HepG2 (cell line): ENCODE results near the gene PRAC1. TPM values are rescaled to one million over a fixed set of nuclear protein-coding genes. Genes with fewer than 3 reads are reported as not detected.

Experiments used
- ARHGAP35 ChIP-seq: sonication (generic); formaldehyde crosslinking; IDR thresholded peaks from 2 replicates; pipeline ENCODE4 v1.9.0; 2022; ENCODE audit warnings: mild to moderate bottlenecking, inconsistent platforms, moderate library complexity, missing genetic modification reagents, borderline replicate concordance
- CC2D1A ChIP-seq: sonication (generic); formaldehyde crosslinking; IDR thresholded peaks from 2 replicates; pipeline ENCODE4 v1.8.1; 2023; ENCODE audit warnings: mild to moderate bottlenecking, missing genetic modification reagents
- KDM3A ChIP-seq: IDR thresholded peaks from 2 replicates; pipeline ENCODE4 v1.6.1; 2018; ENCODE audit warnings: low read depth, missing compliant biosample characterization
- MXD4 ChIP-seq: IDR thresholded peaks from 2 replicates; pipeline ENCODE4 v1.6.1; 2016; ENCODE audit warnings: mild to moderate bottlenecking, missing biosample characterization, missing genetic modification reagents
- NFATC3 ChIP-seq: sonication (generic); formaldehyde crosslinking; IDR thresholded peaks from 2 replicates; pipeline ENCODE4 v1.5.1; 2020; ENCODE audit warnings: mild to moderate bottlenecking, missing genetic modification reagents
- SYNCRIP ChIP-seq: fragments of 200-400 bp; formaldehyde crosslinking; IDR thresholded peaks from 2 replicates; pipeline ENCODE4 v1.6.1; 2018; ENCODE audit warnings: mild to moderate bottlenecking, low read depth, low read length; ENCODE audit not compliant: insufficient read depth
- TBX2 ChIP-seq: sonication (generic); formaldehyde crosslinking; IDR thresholded peaks from 2 replicates; pipeline ENCODE4 v1.5.0; 2020; ENCODE audit warnings: missing genetic modification reagents, mild to moderate bottlenecking, borderline replicate concordance
- ZNF143 ChIP-seq: sonication (generic); formaldehyde crosslinking; IDR thresholded peaks from 2 replicates; pipeline ENCODE4 v1.4.0; 2020; ENCODE audit warnings: missing genetic modification reagents
- ZNF577 ChIP-seq: sonication (generic); formaldehyde crosslinking; IDR thresholded peaks from 2 replicates; pipeline ENCODE4 v1.4.0; 2020; ENCODE audit warnings: mild to moderate bottlenecking, low read depth, missing genetic modification reagents, borderline replicate concordance
- ZNF747 ChIP-seq: sonication (generic); formaldehyde crosslinking; IDR thresholded peaks from 2 replicates; pipeline ENCODE4 v1.8.1; 2023; ENCODE audit warnings: missing genetic modification reagents, mild to moderate bottlenecking, borderline replicate concordance
- ZNF761 ChIP-seq: sonication (generic); formaldehyde crosslinking; conservative IDR thresholded peaks from 2 replicates; pipeline ENCODE4 v1.4.0; 2020; ENCODE audit warnings: mild to moderate bottlenecking, missing genetic modification reagents
- polyA plus RNA-seq, 8 experiments: library from polyadenylated mRNA; depleted of rRNA in 3 of 8; stranded (reverse) in 7 of 8; unstranded in 1 of 8; fragments of >200 nt; fragmentation: Illumina TruSeq in 4 of 8; extraction: Trizol in 4 of 8; gene quantifications; 2 replicates each; pipeline versions ENCODE4 v1.2.1 to v1.2.3, GENCODE V29; 2011 to 2016; ENCODE audit warnings: low read depth in 4 of 8, missing spikeins in 1 of 8, mixed read lengths in 1 of 8; ENCODE audit not compliant: insufficient read depth in 1 of 8
- total RNA-seq, 5 experiments: library from RNA; depleted of rRNA; stranded (reverse); fragments of >200 nt; fragmentation: Illumina TruSeq; extraction: Trizol; gene quantifications; 2 replicates each; pipeline ENCODE4 v1.2.3, GENCODE V29; 2016; ENCODE audit warnings: low read depth in 1 of 5
- TF ChIP-seq, protein P1 (sequence below): sonication (generic); formaldehyde crosslinking; conservative IDR thresholded peaks from 2 replicates; pipeline ENCODE4 v1.4.0; 2020; ENCODE audit warnings: missing genetic modification reagents
- TF ChIP-seq, protein P2 (sequence below): sonication (generic); formaldehyde crosslinking; IDR thresholded peaks from 2 replicates; pipeline ENCODE4 v1.8.0; 2022; ENCODE audit warnings: mild to moderate bottlenecking, missing genetic modification reagents, borderline replicate concordance
- TF ChIP-seq, protein P3 (sequence below): sonication (generic); formaldehyde crosslinking; IDR thresholded peaks from 2 replicates; pipeline ENCODE4 v1.5.0; 2020; ENCODE audit warnings: mild to moderate bottlenecking, missing genetic modification reagents
- TF ChIP-seq, protein P4 (sequence below): sonication (generic); formaldehyde crosslinking; IDR thresholded peaks from 2 replicates; pipeline ENCODE4 v1.4.0; 2020; ENCODE audit warnings: low read depth, missing genetic modification reagents

Gene PRAC1
- total and polyA plus RNA-seq, 2 of the 13 experiments (the other 11 are each of a cell fraction or from before 2014, with no cell fraction given), result not detected

DNA sequence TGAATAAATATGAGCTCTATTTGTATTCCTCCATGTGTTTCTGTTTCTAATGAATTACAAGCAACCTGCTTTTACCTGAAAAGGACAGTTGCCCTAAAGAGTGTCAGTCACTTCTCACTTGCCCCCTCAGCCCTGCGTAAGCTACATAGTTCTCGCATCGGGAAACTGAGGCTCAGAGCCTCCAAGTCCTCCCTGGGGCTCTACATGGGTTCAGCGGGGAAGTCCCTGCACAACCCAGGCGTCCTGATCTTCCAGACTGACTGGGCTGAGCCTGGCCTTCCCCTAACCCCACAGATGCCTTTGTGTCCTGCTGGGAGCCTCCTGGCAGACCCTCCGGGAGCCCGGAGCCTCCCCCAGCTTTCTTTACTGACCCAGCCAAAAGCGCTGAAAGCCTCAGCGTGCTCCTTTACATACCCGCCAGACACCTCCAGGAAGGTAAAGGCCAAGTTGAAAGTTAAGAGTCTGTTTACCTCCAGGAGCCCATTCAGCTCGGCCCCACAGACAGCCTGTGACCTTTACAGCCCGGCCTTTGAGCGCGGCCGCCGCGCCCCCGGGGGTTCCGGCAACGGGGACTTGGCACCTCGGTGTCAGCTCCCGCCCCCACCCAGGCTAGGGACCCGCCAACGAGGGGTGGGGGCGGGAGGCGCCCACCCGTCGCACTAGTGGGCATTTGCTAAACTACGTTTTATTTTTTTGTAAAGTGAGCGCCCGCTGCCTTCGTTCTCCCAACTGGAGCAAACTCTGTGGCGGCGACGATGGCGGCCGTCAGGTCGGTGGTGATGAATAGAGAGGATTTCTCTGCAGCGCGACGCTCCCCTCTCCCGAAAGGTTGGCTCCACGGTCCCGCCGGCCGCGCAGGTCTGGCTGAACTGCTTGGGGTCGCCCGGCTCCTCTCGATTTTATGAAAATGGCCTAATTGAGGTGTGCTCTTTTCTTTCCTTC, 10.6 kb upstream of the PRAC1 start (continued):
- TF ChIP-seq, protein P1, sequence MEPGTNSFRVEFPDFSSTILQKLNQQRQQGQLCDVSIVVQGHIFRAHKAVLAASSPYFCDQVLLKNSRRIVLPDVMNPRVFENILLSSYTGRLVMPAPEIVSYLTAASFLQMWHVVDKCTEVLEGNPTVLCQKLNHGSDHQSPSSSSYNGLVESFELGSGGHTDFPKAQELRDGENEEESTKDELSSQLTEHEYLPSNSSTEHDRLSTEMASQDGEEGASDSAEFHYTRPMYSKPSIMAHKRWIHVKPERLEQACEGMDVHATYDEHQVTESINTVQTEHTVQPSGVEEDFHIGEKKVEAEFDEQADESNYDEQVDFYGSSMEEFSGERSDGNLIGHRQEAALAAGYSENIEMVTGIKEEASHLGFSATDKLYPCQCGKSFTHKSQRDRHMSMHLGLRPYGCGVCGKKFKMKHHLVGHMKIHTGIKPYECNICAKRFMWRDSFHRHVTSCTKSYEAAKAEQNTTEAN (CRISPR knock-in tag), result no peak
- TF ChIP-seq ZNF761 (CRISPR knock-in tag), result no peak
- no peak for TF ChIP-seq KDM3A (CRISPR knock-in tag)
- TF ChIP-seq SYNCRIP, result no peak
- no peak for TF ChIP-seq CC2D1A (CRISPR knock-in tag)
- TF ChIP-seq, protein P2, sequence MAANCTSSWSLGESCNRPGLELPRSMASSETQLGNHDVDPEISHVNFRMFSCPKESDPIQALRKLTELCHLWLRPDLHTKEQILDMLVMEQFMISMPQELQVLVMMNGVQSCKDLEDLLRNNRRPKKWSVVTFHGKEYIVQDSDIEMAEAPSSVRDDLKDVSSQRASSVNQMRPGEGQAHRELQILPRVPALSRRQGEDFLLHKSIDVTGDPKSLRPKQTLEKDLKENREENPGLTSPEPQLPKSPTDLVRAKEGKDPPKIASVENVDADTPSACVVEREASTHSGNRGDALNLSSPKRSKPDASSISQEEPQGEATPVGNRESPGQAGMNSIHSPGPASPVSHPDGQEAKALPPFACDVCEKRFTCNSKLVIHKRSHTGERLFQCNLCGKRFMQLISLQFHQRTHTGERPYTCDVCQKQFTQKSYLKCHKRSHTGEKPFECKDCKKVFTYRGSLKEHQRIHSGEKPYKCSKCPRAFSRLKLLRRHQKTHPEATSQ (CRISPR knock-in tag), result no peak
- peak; percentile 43; the same call in 1 of the 2 replicates for TF ChIP-seq TBX2
- TF ChIP-seq NFATC3, result no peak
- TF ChIP-seq, protein P3, sequence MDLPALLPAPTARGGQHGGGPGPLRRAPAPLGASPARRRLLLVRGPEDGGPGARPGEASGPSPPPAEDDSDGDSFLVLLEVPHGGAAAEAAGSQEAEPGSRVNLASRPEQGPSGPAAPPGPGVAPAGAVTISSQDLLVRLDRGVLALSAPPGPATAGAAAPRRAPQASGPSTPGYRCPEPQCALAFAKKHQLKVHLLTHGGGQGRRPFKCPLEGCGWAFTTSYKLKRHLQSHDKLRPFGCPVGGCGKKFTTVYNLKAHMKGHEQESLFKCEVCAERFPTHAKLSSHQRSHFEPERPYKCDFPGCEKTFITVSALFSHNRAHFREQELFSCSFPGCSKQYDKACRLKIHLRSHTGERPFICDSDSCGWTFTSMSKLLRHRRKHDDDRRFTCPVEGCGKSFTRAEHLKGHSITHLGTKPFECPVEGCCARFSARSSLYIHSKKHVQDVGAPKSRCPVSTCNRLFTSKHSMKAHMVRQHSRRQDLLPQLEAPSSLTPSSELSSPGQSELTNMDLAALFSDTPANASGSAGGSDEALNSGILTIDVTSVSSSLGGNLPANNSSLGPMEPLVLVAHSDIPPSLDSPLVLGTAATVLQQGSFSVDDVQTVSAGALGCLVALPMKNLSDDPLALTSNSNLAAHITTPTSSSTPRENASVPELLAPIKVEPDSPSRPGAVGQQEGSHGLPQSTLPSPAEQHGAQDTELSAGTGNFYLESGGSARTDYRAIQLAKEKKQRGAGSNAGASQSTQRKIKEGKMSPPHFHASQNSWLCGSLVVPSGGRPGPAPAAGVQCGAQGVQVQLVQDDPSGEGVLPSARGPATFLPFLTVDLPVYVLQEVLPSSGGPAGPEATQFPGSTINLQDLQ, result no peak
- TF ChIP-seq ZNF577 (CRISPR knock-in tag), result no peak
- TF ChIP-seq ARHGAP35 (CRISPR knock-in tag), result no peak
- no peak for TF ChIP-seq ZNF143 (CRISPR knock-in tag)
- TF ChIP-seq ZNF747 (CRISPR knock-in tag), result no peak
- TF ChIP-seq, protein P4, sequence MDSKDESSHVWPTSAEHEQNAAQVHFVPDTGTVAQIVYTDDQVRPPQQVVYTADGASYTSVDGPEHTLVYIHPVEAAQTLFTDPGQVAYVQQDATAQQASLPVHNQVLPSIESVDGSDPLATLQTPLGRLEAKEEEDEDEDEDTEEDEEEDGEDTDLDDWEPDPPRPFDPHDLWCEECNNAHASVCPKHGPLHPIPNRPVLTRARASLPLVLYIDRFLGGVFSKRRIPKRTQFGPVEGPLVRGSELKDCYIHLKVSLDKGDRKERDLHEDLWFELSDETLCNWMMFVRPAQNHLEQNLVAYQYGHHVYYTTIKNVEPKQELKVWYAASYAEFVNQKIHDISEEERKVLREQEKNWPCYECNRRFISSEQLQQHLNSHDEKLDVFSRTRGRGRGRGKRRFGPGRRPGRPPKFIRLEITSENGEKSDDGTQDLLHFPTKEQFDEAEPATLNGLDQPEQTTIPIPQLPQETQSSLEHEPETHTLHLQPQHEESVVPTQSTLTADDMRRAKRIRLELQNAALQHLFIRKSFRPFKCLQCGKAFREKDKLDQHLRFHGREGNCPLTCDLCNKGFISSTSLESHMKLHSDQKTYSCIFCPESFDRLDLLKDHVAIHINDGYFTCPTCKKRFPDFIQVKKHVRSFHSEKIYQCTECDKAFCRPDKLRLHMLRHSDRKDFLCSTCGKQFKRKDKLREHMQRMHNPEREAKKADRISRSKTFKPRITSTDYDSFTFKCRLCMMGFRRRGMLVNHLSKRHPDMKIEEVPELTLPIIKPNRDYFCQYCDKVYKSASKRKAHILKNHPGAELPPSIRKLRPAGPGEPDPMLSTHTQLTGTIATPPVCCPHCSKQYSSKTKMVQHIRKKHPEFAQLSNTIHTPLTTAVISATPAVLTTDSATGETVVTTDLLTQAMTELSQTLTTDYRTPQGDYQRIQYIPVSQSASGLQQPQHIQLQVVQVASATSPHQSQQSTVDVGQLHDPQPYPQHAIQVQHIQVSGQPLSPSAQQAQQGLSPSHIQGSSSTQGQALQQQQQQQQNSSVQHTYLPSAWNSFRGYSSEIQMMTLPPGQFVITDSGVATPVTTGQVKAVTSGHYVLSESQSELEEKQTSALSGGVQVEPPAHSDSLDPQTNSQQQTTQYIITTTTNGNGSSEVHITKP (CRISPR knock-in tag), result no peak
- no peak for TF ChIP-seq MXD4 (CRISPR knock-in tag)
